Mucosa of descending colon (tissue), 3 donors: ENCODE data around the gene ARF1. TPM values are rescaled to one million over a fixed set of nuclear protein-coding genes. Genes with fewer than 3 reads are reported as not detected.
A peak's percentile ranks its signal among the peaks of the same experiment; 100 is the strongest.

Source experiments
- ATAC-seq: fragments of 200-7000 bp; cut with Tn5 transposase; one replicate; pipeline ENCODE4 v1.9.1; 2020; ENCODE audit warnings: mild to moderate bottlenecking, moderate library complexity
- DNase-seq, 3 donors: peaks; one replicate each; pipeline ENCODE4 v3.0.0-alpha.2; 2020
- H3K36me3 ChIP-seq: fragments of 200-600 bp; one replicate; pipeline ENCODE4 v1.8.0; 2021; ENCODE audit warnings: low read depth, mild to moderate bottlenecking
- H3K4me1 ChIP-seq: fragments of 200-600 bp; one replicate; pipeline ENCODE4 v1.8.0; 2021; ENCODE audit warnings: low read depth, mild to moderate bottlenecking
- H3K4me3 ChIP-seq: fragments of 200-600 bp; one replicate; pipeline ENCODE4 v1.8.0; 2021; ENCODE audit warnings: mild to moderate bottlenecking
- H3K9me3 ChIP-seq: fragments of 200-600 bp; one replicate; pipeline ENCODE4 v1.8.0; 2021; ENCODE audit warnings: mild to moderate bottlenecking
- intact Hi-C, 2 donors: fragments of 100-400 bp; cut with DNase I in 1 of 2; cut with micrococcal nuclease in 1 of 2; formaldehyde crosslinking; loops; one replicate each; pipeline versions ENCODE4 v1.11.0 to v1.11.1; 2022; cut with DNase I, micrococcal nuclease
- total RNA-seq, 3 donors: library from RNA; stranded (reverse); fragmentation: NEBNext Ultra II Directional in 2 of 3; extraction: Animal tissue kit (Norgen Biotek cat#: 25700) in 2 of 3; gene quantifications; one replicate each; pipeline versions ENCODE4 v1.2.1 to v1.2.4, GENCODE V29; 2021 to 2023
- TF ChIP-seq, protein P1 (sequence below): fragments of 200-600 bp; IDR thresholded peaks from one replicate; pipeline ENCODE4 v1.8.0; 2022; ENCODE audit warnings: antibody characterized with exemption, mild to moderate bottlenecking
- donor health status: DM: no; HTN: no; CAD: no; lungs with moderate emphysema.
- donor health status: DM: no; HTN: no; CAD: no.
- donor health status: DM: no; HTN: yes; CAD: no.

Gene ARF1
- total RNA-seq, 3 donors from 2014 or later: 339 to 490 (median 479) TPM

GRCh38 chr1:228123505-228123904 is 41.0 kb downstream of the ARF1 start:
- Histone ChIP-seq H3K4me1 (no peaks in the 10 kb centered on the region), H3K4me3 (no peak overlapping the region), H3K36me3 (no peaks in the 10 kb centered on the region), H3K9me3 (no peaks in the 10 kb centered on the region)
- intact Hi-C loops: no loop called here
- DNase-seq (no peak), ATAC-seq (no peak)
- TF ChIP-seq, protein P1, sequence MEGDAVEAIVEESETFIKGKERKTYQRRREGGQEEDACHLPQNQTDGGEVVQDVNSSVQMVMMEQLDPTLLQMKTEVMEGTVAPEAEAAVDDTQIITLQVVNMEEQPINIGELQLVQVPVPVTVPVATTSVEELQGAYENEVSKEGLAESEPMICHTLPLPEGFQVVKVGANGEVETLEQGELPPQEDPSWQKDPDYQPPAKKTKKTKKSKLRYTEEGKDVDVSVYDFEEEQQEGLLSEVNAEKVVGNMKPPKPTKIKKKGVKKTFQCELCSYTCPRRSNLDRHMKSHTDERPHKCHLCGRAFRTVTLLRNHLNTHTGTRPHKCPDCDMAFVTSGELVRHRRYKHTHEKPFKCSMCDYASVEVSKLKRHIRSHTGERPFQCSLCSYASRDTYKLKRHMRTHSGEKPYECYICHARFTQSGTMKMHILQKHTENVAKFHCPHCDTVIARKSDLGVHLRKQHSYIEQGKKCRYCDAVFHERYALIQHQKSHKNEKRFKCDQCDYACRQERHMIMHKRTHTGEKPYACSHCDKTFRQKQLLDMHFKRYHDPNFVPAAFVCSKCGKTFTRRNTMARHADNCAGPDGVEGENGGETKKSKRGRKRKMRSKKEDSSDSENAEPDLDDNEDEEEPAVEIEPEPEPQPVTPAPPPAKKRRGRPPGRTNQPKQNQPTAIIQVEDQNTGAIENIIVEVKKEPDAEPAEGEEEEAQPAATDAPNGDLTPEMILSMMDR: no peak

DNA sequence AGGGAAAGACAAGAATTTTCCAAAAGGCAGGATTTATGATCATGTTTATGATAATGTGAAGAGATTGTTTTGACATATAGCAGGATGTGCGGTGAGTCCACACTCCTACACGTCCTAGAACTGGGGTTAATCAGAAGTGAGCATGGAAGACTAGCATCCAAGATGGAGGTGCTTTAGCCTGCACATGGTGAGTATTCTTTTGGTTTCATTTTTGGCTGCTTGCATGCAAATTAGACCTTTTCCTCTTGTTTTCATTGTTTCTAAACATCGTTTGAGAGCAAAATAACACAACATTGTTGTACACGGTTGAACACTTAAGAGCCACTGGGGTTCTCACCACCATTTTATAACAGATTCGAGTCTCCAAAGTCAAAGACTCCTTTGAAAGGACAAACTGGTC is 42.7 kb downstream of the ARF1 start:
- Histone ChIP-seq H3K4me3 (no peak overlapping the region), H3K36me3 (no peaks in the 10 kb centered on the region), H3K4me1 (no peaks in the 10 kb centered on the region), H3K9me3 (no peaks in the 10 kb centered on the region)
- intact Hi-C loops: no loop called here
- no peak for DNase-seq
- ATAC-seq: no peak
- TF ChIP-seq, protein P1: no peak

DNA sequence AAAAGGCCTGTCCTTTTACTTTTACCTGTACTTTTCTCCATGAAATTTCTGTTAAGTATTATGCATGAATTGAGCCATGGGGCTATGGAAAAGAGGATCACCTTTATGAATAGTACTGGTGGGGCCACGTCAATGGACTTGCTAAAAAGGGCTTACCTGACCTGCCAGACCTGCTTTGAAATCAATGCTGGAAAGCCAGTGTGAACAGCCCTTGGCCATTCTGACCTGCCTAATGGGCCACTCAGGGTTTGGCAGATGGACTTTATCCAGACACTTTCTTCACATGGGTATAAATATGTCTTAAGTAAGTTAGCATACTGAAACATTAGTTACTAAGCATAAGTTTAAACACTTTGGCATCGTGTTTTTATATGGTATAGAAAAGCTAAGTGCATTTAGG is 49.3 kb downstream of the ARF1 start:
- Histone ChIP-seq H3K4me3 (no peak overlapping the region), H3K9me3 (no peaks in the 10 kb centered on the region), H3K4me1 (peaks cover 2% of the 10 kb centered on the region), H3K36me3 (no peaks in the 10 kb centered on the region)
- DNase-seq (no peak), ATAC-seq (no peak)
- TF ChIP-seq, protein P1: no peak
- intact Hi-C loops: no loop called here

GRCh38 chr1:228134591-228134990 is 52.1 kb downstream of the ARF1 start:
- ATAC-seq: no peak
- H3K4me1 ChIP-seq: peaks cover 2% of the 10 kb centered on the region
- DNase-seq: no peak
- no peaks in the 10 kb centered on the region for H3K9me3 ChIP-seq
- no peak overlapping the region for H3K4me3 ChIP-seq
- intact Hi-C loops: no loop called here
- no peaks in the 10 kb centered on the region for H3K36me3 ChIP-seq
- TF ChIP-seq, protein P1: no peak

GRCh38 chr1:228136901-228137300 is 54.4 kb downstream of the ARF1 start:
- no peak for ATAC-seq
- Histone ChIP-seq H3K36me3 (peaks cover 5% of the 10 kb centered on the region), H3K9me3 (no peaks in the 10 kb centered on the region), H3K4me3 (no peak overlapping the region), H3K4me1 (peaks cover 13% of the 10 kb centered on the region)
- TF ChIP-seq, protein P1: no peak
- DNase-seq: no peak
- intact Hi-C loops: no loop called here

DNA sequence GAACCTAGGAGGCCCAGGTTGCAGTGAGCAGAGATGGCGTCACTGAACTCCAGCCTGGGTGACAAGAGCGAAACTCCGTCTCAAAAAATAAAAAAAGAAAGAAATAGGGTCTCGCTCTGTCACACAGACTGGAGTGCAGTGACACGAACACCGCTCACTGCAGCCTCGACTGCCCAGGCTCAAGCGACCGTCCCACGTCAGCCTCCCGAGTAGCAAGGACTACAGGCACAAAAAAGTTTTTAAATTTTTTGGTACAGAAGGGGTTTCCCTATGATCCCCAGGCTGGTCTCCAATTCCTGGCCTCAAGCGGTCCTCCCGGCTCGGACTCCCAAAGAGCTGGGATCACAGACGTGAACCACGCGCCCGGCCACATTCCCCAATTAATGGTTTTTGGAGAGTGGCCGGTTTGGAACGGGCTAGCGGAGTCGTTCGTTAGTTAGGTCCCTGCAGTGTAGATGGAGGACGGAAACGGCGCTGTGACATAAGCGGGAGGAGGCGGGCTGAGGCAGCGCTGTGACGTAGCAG is 57.0 kb downstream of the ARF1 start:
- TF ChIP-seq, protein P1: no peak
- DNase-seq: no peak
- peaks cover 28% of the 10 kb centered on the region for H3K4me1 ChIP-seq
- peak overlapping the region; percentile 12 for H3K4me3 ChIP-seq
- intact Hi-C loops: no loop called here
- peaks cover 5% of the 10 kb centered on the region for H3K36me3 ChIP-seq
- H3K9me3 ChIP-seq: no peaks in the 10 kb centered on the region
- no peak for ATAC-seq
